Metanephros (tissue), 1 donor: ENCODE results near the gene BTBD10. TPM values are rescaled to one million over a fixed set of nuclear protein-coding genes. Genes with fewer than 3 reads are reported as not detected.

ENCODE experiments used
- total RNA-seq: library from RNA; depleted of rRNA; stranded (reverse); fragments of >200 nt; gene quantifications from one replicate; pipeline ENCODE4 v1.2.3, GENCODE V29; 2014

Gene BTBD10
- total RNA-seq = 37.9 TPM

GRCh38 chr11:13462901-13463778 is at the start of gene BTBD10:
BTBD10 (minus strand) TSS chr11:13463222; CDS start chr11:13445124, 18,098 bp downstream.

GRCh38 chr11:13495929-13496328 is 32.9 kb upstream of the BTBD10 start, which contains the start of gene PTH:
PTH (minus strand) TSS chr11:13495997; CDS start chr11:13492855, 3,142 bp downstream.

Other genes with a start within 250 kb of the BTBD10 start
- gene BMAL1, start 185.4 kb downstream of the BTBD10 start, total RNA-seq = 14.0 TPM
- not detected for gene PTH, start 32.8 kb upstream of the BTBD10 start, total RNA-seq
- gene FAR1, start 205.4 kb upstream of the BTBD10 start, total RNA-seq = 57.2 TPM